NCI-H2029 (cell line): ENCODE data around the gene SLMAP.
"Not testable (repeated sequence)": the region's sequence is repeated elsewhere in the genome, so short reads cannot be mapped to it uniquely, and the experiment has no call there.

Experiments
- DNase-seq: peaks from one replicate; lab custom pipeline; 2025; lab: John Stamatoyannopoulos, UW

The SLMAP gene

GRCh38 chr3:57832486-57832885, 76.4 kb downstream of the SLMAP start:
- DNase-seq: no peak

DNA sequence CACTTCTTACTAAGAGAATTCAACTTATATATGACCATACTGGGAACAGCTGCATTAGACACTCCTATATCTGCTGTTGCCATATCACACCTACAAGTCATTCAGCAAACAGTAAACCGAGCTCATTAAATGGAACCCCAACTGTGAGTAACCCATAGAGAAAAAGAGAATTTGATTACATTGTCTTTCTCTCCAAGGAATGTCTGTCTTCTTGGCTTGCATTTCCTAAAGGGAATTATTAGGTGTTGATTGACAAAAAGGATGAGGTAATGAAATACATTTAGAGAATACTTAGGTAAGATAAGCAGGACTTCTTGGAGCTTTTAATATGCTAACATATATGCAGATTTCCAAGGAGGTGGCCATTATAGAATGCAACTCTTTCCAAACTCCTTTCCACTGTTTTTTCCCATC, 76.8 kb downstream of the SLMAP start:
- DNase-seq: no peak

- no peak for DNase-seq
Observed at GRCh38 chr3:57833763-57834162, 77.7 kb downstream of the SLMAP start.

GRCh38 chr3:57837686-57838085, 81.6 kb downstream of the SLMAP start:
- no peak for DNase-seq

DNA sequence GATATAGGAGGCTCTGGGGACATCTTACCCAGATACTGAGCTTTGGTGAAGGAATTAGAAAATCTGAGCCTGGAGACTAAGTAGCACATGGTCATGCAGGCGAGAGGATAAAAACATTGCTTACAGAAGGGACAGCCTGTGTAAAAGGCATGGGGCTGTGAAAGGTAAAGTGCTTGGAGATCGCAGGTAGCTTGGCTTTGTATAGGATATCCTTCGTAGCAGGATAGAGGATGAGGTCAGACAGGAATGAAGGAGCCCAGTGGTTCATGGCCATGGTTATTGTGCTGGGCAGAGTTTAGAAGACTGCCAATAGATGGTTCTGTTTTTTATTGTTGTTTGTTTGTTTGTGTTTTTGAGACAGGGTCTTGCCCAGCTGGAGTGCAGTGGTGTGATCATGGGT, 82.5 kb downstream of the SLMAP start:
- DNase-seq: no peak

- DNase-seq: no peak
Observed at GRCh38 chr3:57840473-57840872, 84.4 kb downstream of the SLMAP start.

GRCh38 chr3:57841818-57842217, 85.7 kb downstream of the SLMAP start:
- DNase-seq: no peak

DNA sequence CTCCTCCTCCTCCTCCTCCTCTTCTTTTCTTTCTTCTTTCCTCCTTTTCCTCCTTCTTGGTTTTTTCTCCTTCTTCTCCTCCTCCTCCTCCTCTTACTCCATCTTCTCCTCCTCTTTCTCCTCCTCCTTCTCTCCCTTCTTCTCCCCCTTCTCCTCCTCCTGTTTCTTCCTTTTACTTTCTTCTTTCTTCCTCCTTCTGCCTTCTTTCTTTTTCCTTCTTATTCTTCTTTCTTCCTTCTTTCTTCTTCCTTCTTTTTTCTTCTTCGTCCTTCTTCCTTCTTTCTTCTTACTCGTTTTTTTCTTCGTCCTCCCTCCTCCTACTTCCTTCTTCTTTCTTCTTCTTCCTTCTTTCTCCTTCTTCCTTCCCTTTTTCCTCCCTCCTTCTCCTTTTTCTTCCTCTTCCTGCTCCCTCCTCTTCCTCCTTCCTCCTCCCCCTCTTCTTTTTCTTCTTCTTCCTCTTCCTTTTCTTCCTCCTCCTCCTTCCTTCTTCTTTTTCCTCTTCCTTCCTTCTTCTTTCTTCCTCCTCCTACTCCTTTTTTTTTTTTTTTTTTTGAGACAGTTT, 92.1 kb downstream of the SLMAP start:
- no peak for DNase-seq

- no peak for DNase-seq
Observed at GRCh38 chr3:57851304-57851703, 95.2 kb downstream of the SLMAP start.

DNA sequence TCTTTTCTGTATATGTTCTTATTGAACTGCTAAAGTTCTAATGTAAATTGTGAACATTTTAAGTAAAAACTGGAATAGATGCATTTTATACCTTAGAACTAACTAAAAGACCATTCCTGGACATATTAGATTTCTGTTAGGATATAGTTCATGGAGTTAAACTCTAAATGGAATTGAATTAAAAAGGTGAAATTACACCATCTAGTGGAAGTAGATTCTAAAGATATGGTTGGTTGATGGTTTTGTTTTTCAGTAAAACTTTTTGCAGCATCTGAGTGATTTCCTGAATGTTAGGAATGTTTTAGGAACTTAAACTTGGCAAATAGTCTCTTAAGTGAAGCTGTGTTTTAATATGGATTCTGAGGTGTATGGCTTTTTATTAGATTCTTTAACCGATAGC, 96.8 kb downstream of the SLMAP start:
- DNase-seq: no peak

DNA sequence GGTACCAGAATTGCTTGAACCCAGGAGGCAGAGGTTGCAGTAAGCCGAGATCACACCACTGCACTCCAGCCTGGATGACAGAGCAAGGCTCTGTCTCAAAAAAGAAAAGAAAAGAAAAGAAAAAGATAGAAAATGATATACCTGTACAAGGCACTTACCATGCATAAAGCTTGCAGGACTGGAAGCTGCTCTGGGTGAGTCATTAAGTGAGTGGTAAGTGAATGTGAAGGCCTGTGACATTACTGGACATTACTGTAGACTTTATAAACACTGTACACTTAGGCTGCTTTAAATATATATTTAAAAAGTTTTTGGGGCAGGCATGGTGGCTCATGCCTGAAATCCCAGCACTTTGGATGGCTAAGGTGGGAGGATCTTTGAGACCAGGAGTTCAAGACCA, 99.2 kb downstream of the SLMAP start:
- no peak for DNase-seq

- DNase-seq: no peak
Observed at GRCh38 chr3:57855943-57856342, 99.8 kb downstream of the SLMAP start.

GRCh38 chr3:57856675-57857074, 100.6 kb downstream of the SLMAP start:
- no peak for DNase-seq

DNA sequence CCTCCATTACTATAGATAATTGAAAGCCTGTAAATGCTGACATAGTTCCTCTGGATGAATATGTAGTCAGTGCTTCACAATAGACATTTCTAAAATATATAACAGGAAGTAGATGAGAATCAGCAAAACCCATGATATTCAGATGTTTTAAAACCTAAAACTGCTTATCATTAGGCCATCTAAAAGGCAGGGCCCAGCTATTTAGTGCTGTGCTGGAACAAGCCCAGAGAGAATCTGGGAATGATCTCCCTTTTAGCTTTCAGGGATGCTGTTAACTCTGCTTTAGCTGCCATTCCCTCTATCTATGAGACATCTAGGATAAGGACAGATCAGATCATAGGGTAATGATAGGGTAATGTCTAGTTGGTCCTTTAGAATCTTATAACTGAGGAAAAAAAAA, 106.8 kb downstream of the SLMAP start:
- DNase-seq: no peak

DNA sequence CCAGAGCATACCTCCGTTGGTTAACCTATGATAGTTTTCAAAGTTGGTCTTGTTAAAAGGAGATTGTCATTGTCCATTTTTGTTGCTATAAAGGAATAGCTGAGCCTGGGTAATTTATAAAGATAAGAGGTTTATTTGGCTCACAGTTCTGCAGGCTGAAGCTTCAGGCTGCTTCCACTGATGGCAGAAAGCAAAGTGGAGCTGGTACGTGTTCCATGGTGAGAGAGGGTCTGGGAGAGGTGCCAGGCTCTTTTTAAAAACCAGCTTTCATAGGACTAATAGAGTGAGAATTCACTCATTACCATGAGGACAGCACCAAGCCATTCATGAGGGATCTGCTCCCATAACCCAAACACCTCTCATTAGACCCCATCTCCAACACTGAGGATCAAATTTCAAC, 107.3 kb downstream of the SLMAP start:
- no peak for DNase-seq

GRCh38 chr3:57864853-57865252, 108.7 kb downstream of the SLMAP start:
- DNase-seq: no peak

- DNase-seq: not testable (repeated sequence)
Observed at GRCh38 chr3:57869110-57869509, 113.0 kb downstream of the SLMAP start.

- no peak for DNase-seq
Observed at GRCh38 chr3:57872606-57873005, 116.5 kb downstream of the SLMAP start.

DNA sequence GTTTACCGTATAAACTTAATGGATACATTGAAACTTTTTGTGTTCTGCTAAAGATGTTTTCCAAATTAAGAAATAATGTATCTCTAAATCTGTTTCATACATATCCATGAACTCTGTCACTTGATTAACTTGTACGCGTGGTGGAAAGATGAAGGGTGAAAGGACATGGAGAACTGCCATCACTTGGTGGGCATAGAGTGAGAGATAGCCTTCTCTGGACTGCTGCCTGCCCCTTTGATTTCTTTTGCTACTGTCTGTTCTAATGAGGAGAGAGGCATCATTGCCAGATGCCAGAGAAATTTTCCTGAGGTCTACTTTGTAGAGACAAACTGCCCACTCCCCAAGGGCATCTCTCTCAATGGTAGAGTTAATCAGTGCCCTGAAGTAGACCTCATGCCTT, 120.5 kb downstream of the SLMAP start:
- DNase-seq: no peak

- no peak for DNase-seq
Observed at GRCh38 chr3:57877116-57877515, 121.0 kb downstream of the SLMAP start.

DNA sequence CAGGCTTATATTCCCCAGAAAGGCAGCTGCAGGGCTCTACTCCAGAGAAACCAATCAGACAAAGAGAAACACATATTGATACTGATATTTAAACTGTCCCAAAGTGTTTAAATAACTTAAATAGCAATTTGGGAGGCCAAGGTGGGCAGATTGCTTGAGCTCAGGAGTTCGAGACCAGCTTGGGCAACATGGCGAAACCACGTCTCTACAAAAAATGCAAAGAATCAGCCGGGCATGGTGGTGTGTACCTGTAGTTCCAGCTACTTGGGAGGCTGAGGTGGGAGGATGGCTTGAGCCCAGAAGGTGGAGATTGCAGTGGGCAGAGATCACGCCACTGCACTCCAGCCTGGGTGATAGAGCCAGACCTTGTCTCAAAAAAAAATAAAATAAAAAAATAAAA, 128.3 kb downstream of the SLMAP start:
- not testable (repeated sequence) for DNase-seq

DNA sequence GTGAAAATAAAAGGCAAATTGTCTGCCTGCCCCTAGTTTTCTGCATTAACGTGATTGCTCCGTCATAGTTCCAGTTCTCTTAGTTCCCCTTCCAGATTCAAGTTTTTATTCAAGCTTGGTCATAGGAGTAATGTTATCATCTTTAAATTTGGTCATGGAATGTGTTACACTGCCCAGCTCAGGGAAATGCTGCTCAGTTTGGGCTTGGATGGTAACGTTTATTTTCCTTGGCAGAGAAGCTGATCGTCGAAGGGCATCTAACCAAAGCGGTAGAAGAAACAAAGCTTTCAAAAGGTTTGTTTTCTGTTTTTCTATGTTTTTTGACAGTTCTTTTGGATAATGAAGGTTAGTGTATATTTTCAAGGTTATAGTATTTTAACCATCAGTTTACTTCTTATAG, 133.7 kb downstream of the SLMAP start:
- no peak for DNase-seq

- no peak for DNase-seq
Observed at GRCh38 chr3:57890874-57891273, 134.8 kb downstream of the SLMAP start.

- DNase-seq: no peak
Observed at GRCh38 chr3:57892423-57892822, 136.3 kb downstream of the SLMAP start.

- DNase-seq: no peak
Observed at GRCh38 chr3:57893156-57893555, 137.0 kb downstream of the SLMAP start.
